ENCODE results near the gene P4HA2. TPM values are rescaled to one million over a fixed set of nuclear protein-coding genes. Genes with fewer than 3 reads are reported as not detected.

The P4HA2 gene
- total and polyA plus RNA-seq, 4 experiments from 2014 or later: 0.14 to 0.96 (median 0.28) TPM; not detected in 1

- Mint-ChIP-seq H3K4me3 (peak overlapping the region in 7 of 8 donors; percentile 13 to 75 (median 56)), H3K27ac (peak overlapping the region in 1 of 7 donors; percentile 64), H3K4me1 (peaks cover 0 to 22% (median 12%) of the 10 kb centered on the region in 4 donors), H3K9me3 (no peaks in the 10 kb centered on the region), H3K36me3 (no peaks in the 10 kb centered on the region), H3K27me3 (peaks cover 5 to 16% of the 10 kb centered on the region in 2 donors)
- intact Hi-C loops (cut with micrococcal nuclease): loop anchor here (2.0 to 5.0 kb wide), 3 partner anchors 96 to 207 kb away; partner anchors contain the start of gene SLC22A5
- no peak for DNase-seq
- Histone ChIP-seq H3K4me3 (ENCODE audit: low read length in 2 of 2) (no peak overlapping the region), H3K4me1 (ENCODE audit: insufficient read depth, low read length) (no peaks in the 10 kb centered on the region), H3K27ac (ENCODE audit: low read depth, low read length) (no peak overlapping the region), H3K36me3 (ENCODE audit: insufficient read depth, low read length) (no peaks in the 10 kb centered on the region), H3K9me3 (ENCODE audit: control insufficient read depth in 1 of 2, low read length in 2 of 2) (no peaks in the 10 kb centered on the region), H3K27me3 (ENCODE audit: insufficient read depth, low read length) (no peaks in the 10 kb centered on the region)
- CTCF ChIA-PET (ENCODE audit: partially characterized antibody): interaction anchor here (0.6 to 2.3 kb wide), 13 partner anchors 8 to 229 kb away, joined by 3 to 19 read pairs (median 4); no protein-coding TSS in a partner anchor
- POLR2A ChIA-PET (ENCODE audit: partially characterized antibody): no interaction called here
These were observed 43.9 kb upstream of the P4HA2 start for GRCh38 chr5:132271251-132272246.

GRCh38 chr5:132270706-132271105 lies 43.1 kb upstream of the P4HA2 start:
- Mint-ChIP-seq H3K9me3 (no peaks in the 10 kb centered on the region), H3K27ac (no peak overlapping the region), H3K36me3 (no peaks in the 10 kb centered on the region), H3K27me3 (peaks cover 5 to 16% of the 10 kb centered on the region in 2 donors), H3K4me3 (peak overlapping the region in 3 of 8 donors; percentile 13 to 32 (median 18)), H3K4me1 (peaks cover 0 to 22% (median 12%) of the 10 kb centered on the region in 4 donors)
- H3K27me3 ChIP-seq (ENCODE audit: insufficient read depth, low read length): no peaks in the 10 kb centered on the region
- H3K36me3 ChIP-seq (ENCODE audit: insufficient read depth, low read length): no peaks in the 10 kb centered on the region
- no peak for DNase-seq
- intact Hi-C loops (cut with micrococcal nuclease): loop anchor here (5.0 kb wide), 2 partner anchors 97 to 117 kb away; partner anchors contain the start of gene SLC22A5
- ChIA-PET POLR2A (ENCODE audit: partially characterized antibody) (no interaction called here), CTCF (ENCODE audit: partially characterized antibody) (no interaction called here)
- no peaks in the 10 kb centered on the region for H3K9me3 ChIP-seq (ENCODE audit: control insufficient read depth in 1 of 2, low read length in 2 of 2)
- no peak overlapping the region for H3K27ac ChIP-seq (ENCODE audit: low read depth, low read length)
- no peak overlapping the region for H3K4me3 ChIP-seq (ENCODE audit: low read length in 2 of 2)
- H3K4me1 ChIP-seq (ENCODE audit: insufficient read depth, low read length): no peaks in the 10 kb centered on the region

- no peak overlapping the region for H3K4me3 ChIP-seq (ENCODE audit: low read length in 2 of 2)
- H3K27me3 Mint-ChIP-seq: peaks cover 5 to 12% of the 10 kb centered on the region in 2 donors
- no peaks in the 10 kb centered on the region for H3K27me3 ChIP-seq (ENCODE audit: insufficient read depth, low read length)
These were observed 42.6 kb upstream of the P4HA2 start for GRCh38 chr5:132270335-132270665.

GRCh38 chr5:132269635-132270334 lies 42.1 kb upstream of the P4HA2 start:
- Mint-ChIP-seq H3K4me3 (no peak overlapping the region), H3K9me3 (no peaks in the 10 kb centered on the region)
- POLR2A ChIA-PET (ENCODE audit: partially characterized antibody): no interaction called here

More at GRCh38 chr5:132270335-132270665, 42.6 kb upstream of the P4HA2 start:
- no peaks in the 10 kb centered on the region for H3K9me3 ChIP-seq (ENCODE audit: control insufficient read depth in 1 of 2, low read length in 2 of 2)
- no peak for DNase-seq
- no peaks in the 10 kb centered on the region for H3K4me1 ChIP-seq (ENCODE audit: insufficient read depth, low read length)
- Mint-ChIP-seq H3K9me3 (no peaks in the 10 kb centered on the region), H3K4me3 (no peak overlapping the region), H3K4me1 (peaks cover 0 to 22% (median 12%) of the 10 kb centered on the region in 4 donors), H3K36me3 (no peaks in the 10 kb centered on the region), H3K27ac (no peak overlapping the region)
- H3K27ac ChIP-seq (ENCODE audit: low read depth, low read length): no peak overlapping the region
- no peaks in the 10 kb centered on the region for H3K36me3 ChIP-seq (ENCODE audit: insufficient read depth, low read length)
- ChIA-PET POLR2A (ENCODE audit: partially characterized antibody) (no interaction called here), CTCF (ENCODE audit: partially characterized antibody) (no interaction called here)
- intact Hi-C loops (cut with micrococcal nuclease): loop anchor here (5.0 kb wide), 2 partner anchors 97 to 117 kb away; partner anchors contain the start of gene SLC22A5

GRCh38 chr5:132268769-132269551 lies 41.3 kb upstream of the P4HA2 start:
- no peaks in the 10 kb centered on the region for H3K9me3 Mint-ChIP-seq

More at GRCh38 chr5:132269635-132270334, 42.1 kb upstream of the P4HA2 start:
- CTCF ChIA-PET (ENCODE audit: partially characterized antibody): no interaction called here
- H3K4me1 Mint-ChIP-seq: peaks cover 0 to 22% (median 12%) of the 10 kb centered on the region in 4 donors
- no peaks in the 10 kb centered on the region for H3K9me3 ChIP-seq (ENCODE audit: control insufficient read depth in 1 of 2, low read length in 2 of 2)
- H3K4me3 ChIP-seq (ENCODE audit: low read length in 2 of 2): no peak overlapping the region
- no peaks in the 10 kb centered on the region for H3K27me3 ChIP-seq (ENCODE audit: insufficient read depth, low read length)
- H3K27ac Mint-ChIP-seq: no peak overlapping the region
- DNase-seq: no peak
- intact Hi-C loops (cut with micrococcal nuclease): loop anchor here (5.0 kb wide), 2 partner anchors 98 to 118 kb away; partner anchors contain the start of gene SLC22A5
- H3K27ac ChIP-seq (ENCODE audit: low read depth, low read length): no peak overlapping the region
- no peaks in the 10 kb centered on the region for H3K4me1 ChIP-seq (ENCODE audit: insufficient read depth, low read length)
- H3K27me3 Mint-ChIP-seq: peaks cover 5 to 9% of the 10 kb centered on the region in 2 donors
- no peaks in the 10 kb centered on the region for H3K36me3 ChIP-seq (ENCODE audit: insufficient read depth, low read length)
- no peaks in the 10 kb centered on the region for H3K36me3 Mint-ChIP-seq

GRCh38 chr5:132267931-132268768 lies 40.5 kb upstream of the P4HA2 start:
- H3K4me3 ChIP-seq (ENCODE audit: low read length in 2 of 2): no peak overlapping the region
- H3K36me3 ChIP-seq (ENCODE audit: insufficient read depth, low read length): no peaks in the 10 kb centered on the region
- Mint-ChIP-seq H3K9me3 (no peaks in the 10 kb centered on the region), H3K27ac (peak overlapping the region in 1 of 7 donors; percentile 35), H3K36me3 (no peaks in the 10 kb centered on the region), H3K4me3 (no peak overlapping the region), H3K27me3 (peaks cover 5 to 9% of the 10 kb centered on the region in 2 donors), H3K4me1 (peaks cover 0 to 18% (median 10%) of the 10 kb centered on the region in 4 donors)
- ChIA-PET CTCF (ENCODE audit: partially characterized antibody) (interaction anchor here (0.5 kb wide), 1 partner anchor 680 kb away, joined by 3 read pairs; no protein-coding TSS in a partner anchor), POLR2A (ENCODE audit: partially characterized antibody) (no interaction called here)
- H3K4me1 ChIP-seq (ENCODE audit: insufficient read depth, low read length): no peaks in the 10 kb centered on the region
- DNase-seq: no peak
- H3K9me3 ChIP-seq (ENCODE audit: control insufficient read depth in 1 of 2, low read length in 2 of 2): no peaks in the 10 kb centered on the region
- no peaks in the 10 kb centered on the region for H3K27me3 ChIP-seq (ENCODE audit: insufficient read depth, low read length)
- intact Hi-C loops (cut with micrococcal nuclease): no loop called here
- no peak overlapping the region for H3K27ac ChIP-seq (ENCODE audit: low read depth, low read length)

More at GRCh38 chr5:132268769-132269551, 41.3 kb upstream of the P4HA2 start:
- H3K9me3 ChIP-seq (ENCODE audit: control insufficient read depth in 1 of 2, low read length in 2 of 2): no peaks in the 10 kb centered on the region
- no peak overlapping the region for H3K4me3 ChIP-seq (ENCODE audit: low read length in 2 of 2)
- no peaks in the 10 kb centered on the region for H3K4me1 ChIP-seq (ENCODE audit: insufficient read depth, low read length)
- intact Hi-C loops (cut with micrococcal nuclease): no loop called here
- DNase-seq: no peak
- H3K27ac Mint-ChIP-seq: no peak overlapping the region
- H3K36me3 ChIP-seq (ENCODE audit: insufficient read depth, low read length): no peaks in the 10 kb centered on the region
- H3K27ac ChIP-seq (ENCODE audit: low read depth, low read length): no peak overlapping the region
- H3K27me3 Mint-ChIP-seq: peaks cover 5 to 9% of the 10 kb centered on the region in 2 donors
- POLR2A ChIA-PET (ENCODE audit: partially characterized antibody): no interaction called here
- H3K4me1 Mint-ChIP-seq: peaks cover 0 to 22% (median 12%) of the 10 kb centered on the region in 4 donors
- CTCF ChIA-PET (ENCODE audit: partially characterized antibody): interaction anchor here (0.5 kb wide), 1 partner anchor 681 kb away, joined by 3 read pairs; no protein-coding TSS in a partner anchor
- H3K27me3 ChIP-seq (ENCODE audit: insufficient read depth, low read length): no peaks in the 10 kb centered on the region
- no peak overlapping the region for H3K4me3 Mint-ChIP-seq
- no peaks in the 10 kb centered on the region for H3K36me3 Mint-ChIP-seq

Measured in CD4-positive, alpha-beta memory T cell (primary cell).